Right ventricle myocardium inferior (tissue), 1 donor: ENCODE measurements around the gene BBIP1. TPM values are rescaled to one million over a fixed set of nuclear protein-coding genes. Genes with fewer than 3 reads are reported as not detected.

Source experiments
- ATAC-seq: fragments of 200-7000 bp; cut with Tn5 transposase; one replicate; pipeline ENCODE4 v1.9.1; 2020; ENCODE audit warnings: mild to moderate bottlenecking, moderate library complexity
- DNase-seq: peaks from one replicate; pipeline ENCODE4 v3.0.0; 2021; ENCODE audit errors: missing footprints
- intact Hi-C: fragments of 100-400 bp; cut with DNase I; formaldehyde crosslinking; loops from one replicate; pipeline ENCODE4 v1.11.0; 2022
- total RNA-seq: library from RNA; stranded (reverse); fragmentation: NEBNext Ultra II Directional; extraction: Animal tissue kit (Norgen Biotek cat#: 25700); gene quantifications from one replicate; pipeline ENCODE4 v1.2.1, GENCODE V29; 2021
- donor health status: DM: no; HTN: yes; CAD: no; lungs with severe emphysema.

The BBIP1 gene
- total RNA-seq, 1 donor from 2014 or later: 19.0 TPM

GRCh38 chr10:110853921-110854605 is 64.9 kb downstream of the BBIP1 start:
- no peak for DNase-seq
- intact Hi-C loops: no loop called here
- ATAC-seq: no peak

DNA sequence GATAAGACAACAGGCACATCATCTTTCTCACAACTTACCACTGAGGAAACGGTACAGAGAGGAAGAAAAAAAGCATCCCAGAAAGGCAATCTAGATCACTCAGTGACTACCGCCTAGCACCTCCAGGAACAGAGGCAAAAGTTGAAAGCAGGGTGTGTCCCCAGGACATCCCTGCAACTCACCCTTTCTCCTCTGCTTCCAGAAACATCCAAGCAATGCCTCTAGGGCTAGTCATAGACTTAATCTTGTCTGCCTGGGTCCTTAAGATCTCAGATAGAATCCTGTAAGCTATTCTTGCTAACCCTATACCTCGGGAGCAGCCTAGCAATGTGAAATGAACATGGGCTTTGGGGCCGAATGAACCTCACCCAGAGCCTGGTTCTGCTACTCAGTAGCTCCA is 66.0 kb downstream of the BBIP1 start:
- intact Hi-C loops: no loop called here
- no peak for ATAC-seq
- DNase-seq: no peak

- intact Hi-C loops: no loop called here
- no peak for DNase-seq
- ATAC-seq: no peak
Measured at GRCh38 chr10:110852255-110852896, 66.6 kb downstream of the BBIP1 start.

- intact Hi-C loops: no loop called here
- DNase-seq: no peak
- ATAC-seq: no peak
Measured at GRCh38 chr10:110851020-110851612, 67.9 kb downstream of the BBIP1 start.

GRCh38 chr10:110850099-110850498 is 68.9 kb downstream of the BBIP1 start:
- intact Hi-C loops: no loop called here
- no peak for ATAC-seq
- DNase-seq: no peak

Other genes starting within 250 kb of the BBIP1 start
- 71.6 TPM for gene PDCD4, start 47.3 kb downstream of the BBIP1 start, total RNA-seq
- 44.2 TPM for gene SHOC2, start 424 bp upstream of the BBIP1 start, total RNA-seq
- gene ADRA2A, start 157.8 kb upstream of the BBIP1 start, total RNA-seq: 1.0 TPM